AG10803 (cell line): Measurements from ENCODE around the gene PALD1.
"Not testable (repeated sequence)": the region's sequence is repeated elsewhere in the genome, so short reads cannot be mapped to it uniquely, and the experiment has no call there.

Source experiments
- DNase-seq: peaks from one replicate; pipeline ENCODE4 v3.0.0; 2010; ENCODE audit warnings: low read depth
- H3K4me3 ChIP-seq: 2 replicates; pipeline ENCODE4 v1.5.1; 2011; ENCODE audit warnings: mild to moderate bottlenecking, low read length, control low read depth
- CTCF ChIP-seq: conservative IDR thresholded peaks from 2 replicates; pipeline ENCODE4 v1.5.1; 2011; ENCODE audit warnings: mild to moderate bottlenecking, low read length, control low read depth, inconsistent platforms

Gene PALD1

GRCh38 chr10:70479165-70479581 is 606 bp downstream of the PALD1 start:
- H3K4me3 ChIP-seq: no peak overlapping the region
- DNase-seq: no peak
- no peak for TF ChIP-seq CTCF

- no peak for TF ChIP-seq CTCF
- no peak overlapping the region for H3K4me3 ChIP-seq
These were observed 1.2 kb downstream of the PALD1 start for GRCh38 chr10:70479626-70480238.

GRCh38 chr10:70480239-70480861 is 1.8 kb downstream of the PALD1 start:
- no peak for TF ChIP-seq CTCF
- no peak overlapping the region for H3K4me3 ChIP-seq
- no peak for DNase-seq

More at GRCh38 chr10:70479626-70480238, 1.2 kb downstream of the PALD1 start:
- no peak for DNase-seq

GRCh38 chr10:70481105-70481504 is 2.5 kb downstream of the PALD1 start:
- H3K4me3 ChIP-seq: no peak overlapping the region
- DNase-seq: no peak
- TF ChIP-seq CTCF: no peak

GRCh38 chr10:70481831-70482530 is 3.4 kb downstream of the PALD1 start:
- no peak for DNase-seq
- no peak for TF ChIP-seq CTCF
- H3K4me3 ChIP-seq: no peak overlapping the region

- DNase-seq: no peak
- no peak for TF ChIP-seq CTCF
- H3K4me3 ChIP-seq: no peak overlapping the region
These were observed 4.6 kb downstream of the PALD1 start for GRCh38 chr10:70482982-70483760.

- DNase-seq, H3K4me3 ChIP-seq: not testable (repeated sequence)
These were observed 5.3 kb downstream of the PALD1 start for GRCh38 chr10:70483872-70484271.
